ENCODE results near the gene LAT.
A peak's percentile ranks its signal among the peaks of the same experiment; 100 is the strongest.
"Not testable (repeated sequence)": the region's sequence is repeated elsewhere in the genome, so short reads cannot be mapped to it uniquely, and the experiment has no call there.

LAT gene

GRCh38 chr16:28984619-28985135, at the start of gene LAT:
Gene LAT (plus strand): TSS chr16:28985052. CDS start chr16:28985418, 366 bp downstream.
- no peak for DNase-seq

- no peak for DNase-seq
These were observed 49.5 kb upstream of the LAT start for GRCh38 chr16:28935346-28935745.

GRCh38 chr16:28935924-28936783, 48.7 kb upstream of the LAT start:
- peak; percentile 52 for DNase-seq

GRCh38 chr16:28936784-28937155, 48.1 kb upstream of the LAT start:
- no peak for DNase-seq

GRCh38 chr16:28937222-28937876, 47.5 kb upstream of the LAT start:
- DNase-seq, result no peak

- DNase-seq, result no peak
These were observed 46.1 kb upstream of the LAT start for GRCh38 chr16:28938721-28939120.

- not testable (repeated sequence) for DNase-seq
These were observed 45.0 kb upstream of the LAT start for GRCh38 chr16:28939825-28940224.

- DNase-seq, result no peak
These were observed 41.6 kb upstream of the LAT start for GRCh38 chr16:28943281-28943680.

GRCh38 chr16:28946681-28947080, 38.2 kb upstream of the LAT start:
- no peak for DNase-seq

GRCh38 chr16:28950648-28951409, 34.0 kb upstream of the LAT start, which contains the start of gene NFATC2IP:
Gene NFATC2IP (plus strand): TSS chr16:28950937. CDS start chr16:28951012, 75 bp downstream.
- peak; percentile 99 for DNase-seq

- no peak for DNase-seq
These were observed 33.4 kb upstream of the LAT start for GRCh38 chr16:28951410-28951943.

GRCh38 chr16:28958216-28958615, 26.6 kb upstream of the LAT start:
- DNase-seq, result no peak

- no peak for DNase-seq
These were observed 26.0 kb upstream of the LAT start for GRCh38 chr16:28958836-28959235.

- DNase-seq, result no peak
These were observed 20.8 kb upstream of the LAT start for GRCh38 chr16:28964072-28964471.

GRCh38 chr16:28964496-28964895, 20.4 kb upstream of the LAT start:
- DNase-seq, result no peak

- no peak for DNase-seq
These were observed 17.7 kb upstream of the LAT start for GRCh38 chr16:28967156-28967555.

- DNase-seq, result not testable (repeated sequence)
These were observed 15.2 kb upstream of the LAT start for GRCh38 chr16:28969696-28970095.

GRCh38 chr16:28974007-28974436, 10.8 kb upstream of the LAT start:
- DNase-seq, result peak; percentile 78

GRCh38 chr16:28974437-28975157, 10.3 kb upstream of the LAT start, which contains the start of gene SPNS1:
Gene SPNS1 (plus strand): TSS chr16:28974778. CDS start chr16:28975152, 374 bp downstream.
- peak; percentile 96 for DNase-seq

GRCh38 chr16:28975158-28975599, 9.7 kb upstream of the LAT start:
- DNase-seq, result peak; percentile 12

- DNase-seq, result peak; percentile 50
These were observed 6.9 kb upstream of the LAT start for GRCh38 chr16:28977703-28978662.
